Breast epithelium (tissue), 3 donors: ENCODE data around the gene NCKAP1.

ENCODE experiments used
- CTCF ChIP-seq, 3 donors: fragments of 450-650 bp; IDR thresholded peaks; one replicate each; pipeline ENCODE4 v1.5.1; 2016 to 2017; ENCODE audit warnings: antibody characterized with exemption in 3 of 3, mild to moderate bottlenecking in 3 of 3, moderate library complexity in 3 of 3
- POLR2A ChIP-seq: fragments of 450-650 bp; IDR thresholded peaks from one replicate; pipeline ENCODE4 v1.6.1; 2016; ENCODE audit warnings: antibody characterized with exemption, mild to moderate bottlenecking, moderate library complexity

GRCh38 chr2:182973441-182974352 lies 64.6 kb downstream of the NCKAP1 start:
- TF ChIP-seq POLR2A, result no peak
- no peak for TF ChIP-seq CTCF (IDR thresholded peaks at IDR 0.05)
